T-helper 2 cell treated with Interferon-gamma antibody and Interleukin-4, amounts not matched to agents 100 ng/mL and 5 ng/mL, for 36 hours (primary cell): ENCODE measurements around the gene MISP. TPM values are rescaled to one million over a fixed set of nuclear protein-coding genes. Genes with fewer than 3 reads are reported as not detected.

ENCODE experiments used
- intact Hi-C: fragments of 100-400 bp; cut with micrococcal nuclease; formaldehyde crosslinking; loops from one replicate; pipeline ENCODE4 v1.15.1; 2023
- total RNA-seq: library from RNA; stranded (reverse); gene quantifications from 2 replicates; pipeline ENCODE4 v1.2.3, GENCODE V29; 2022

MISP gene
- total RNA-seq, 1 donor from 2014 or later = not detected

DNA sequence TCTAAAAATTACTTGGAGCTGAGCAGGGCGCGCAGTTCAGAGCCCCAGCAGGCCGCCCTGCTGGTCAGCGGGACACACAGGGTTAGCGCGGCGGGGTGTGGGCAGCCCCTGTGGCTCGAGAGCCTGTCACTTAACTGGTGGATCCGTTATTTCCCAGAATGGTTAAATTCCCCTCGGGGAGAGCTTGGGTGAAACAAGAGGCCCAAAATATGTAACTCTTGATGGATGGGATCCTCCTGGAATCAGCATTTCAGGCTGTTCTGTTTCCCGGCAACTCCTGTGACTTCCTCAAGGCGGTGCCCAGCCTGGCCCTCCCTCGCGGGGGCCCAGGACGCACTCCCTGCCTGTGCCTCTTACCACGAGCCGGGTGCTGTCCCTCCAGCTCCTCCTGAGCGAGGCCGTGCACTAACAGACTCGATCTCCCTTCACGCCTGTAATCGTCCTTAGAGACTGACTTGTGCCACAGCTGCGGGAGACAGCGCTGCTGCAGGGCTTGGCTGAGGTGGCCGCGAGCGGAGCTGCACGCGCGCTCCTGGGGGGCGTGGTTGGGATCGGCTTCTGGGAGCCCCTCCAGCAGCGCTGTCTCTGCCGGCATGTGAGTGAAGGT lies 56.0 kb downstream of the MISP start:
- intact Hi-C loops = no loop called here

DNA sequence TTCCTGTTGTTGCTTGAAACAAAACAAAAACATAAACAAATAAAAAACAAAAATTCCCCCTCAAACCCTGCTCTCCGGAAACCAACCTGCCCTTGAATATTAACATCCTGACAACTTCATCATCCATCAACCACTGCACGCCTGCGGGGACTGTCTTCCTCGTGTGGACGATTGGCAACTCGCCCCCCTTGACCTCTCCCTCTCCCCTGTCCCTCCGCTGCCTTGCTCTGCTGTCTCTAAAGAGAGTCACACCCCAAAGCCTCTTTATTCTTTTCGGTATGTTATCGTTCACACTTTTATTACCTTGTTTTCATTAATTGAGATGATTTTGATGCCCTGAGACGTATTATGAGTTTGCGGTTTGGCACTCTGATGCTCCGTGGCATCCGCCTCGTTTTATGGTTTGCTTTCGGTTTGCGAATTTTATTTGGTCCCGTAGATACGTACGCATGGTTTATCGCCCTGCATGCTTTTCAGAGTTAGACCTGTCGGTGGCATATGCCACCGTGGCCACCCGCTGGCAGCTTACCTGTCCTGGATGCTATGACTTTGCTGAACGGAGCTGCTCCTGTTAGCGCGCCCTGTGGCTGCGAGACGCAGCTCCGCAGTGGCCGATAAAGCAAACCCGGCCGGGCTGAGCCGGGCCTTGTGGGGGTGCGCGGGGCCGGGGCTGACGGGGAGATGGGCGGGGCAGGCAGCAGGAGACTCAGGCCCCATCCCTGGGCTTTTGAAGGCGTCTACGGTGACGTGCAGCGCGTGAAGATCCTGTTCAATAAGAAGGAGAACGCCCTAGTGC lies 56.9 kb downstream of the MISP start:
- intact Hi-C loops = no loop called here

DNA sequence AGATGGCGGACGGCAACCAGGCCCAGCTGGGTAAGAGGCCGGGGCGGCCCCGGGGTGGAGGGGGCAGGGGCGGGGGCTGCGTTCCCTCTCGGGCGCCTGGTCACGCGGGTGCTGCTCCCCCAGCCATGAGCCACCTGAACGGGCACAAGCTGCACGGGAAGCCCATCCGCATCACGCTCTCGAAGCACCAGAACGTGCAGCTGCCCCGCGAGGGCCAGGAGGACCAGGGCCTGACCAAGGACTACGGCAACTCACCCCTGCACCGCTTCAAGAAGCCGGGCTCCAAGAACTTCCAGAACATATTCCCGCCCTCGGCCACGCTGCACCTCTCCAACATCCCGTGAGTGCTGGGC lies 57.5 kb downstream of the MISP start:
- intact Hi-C loops = no loop called here

DNA sequence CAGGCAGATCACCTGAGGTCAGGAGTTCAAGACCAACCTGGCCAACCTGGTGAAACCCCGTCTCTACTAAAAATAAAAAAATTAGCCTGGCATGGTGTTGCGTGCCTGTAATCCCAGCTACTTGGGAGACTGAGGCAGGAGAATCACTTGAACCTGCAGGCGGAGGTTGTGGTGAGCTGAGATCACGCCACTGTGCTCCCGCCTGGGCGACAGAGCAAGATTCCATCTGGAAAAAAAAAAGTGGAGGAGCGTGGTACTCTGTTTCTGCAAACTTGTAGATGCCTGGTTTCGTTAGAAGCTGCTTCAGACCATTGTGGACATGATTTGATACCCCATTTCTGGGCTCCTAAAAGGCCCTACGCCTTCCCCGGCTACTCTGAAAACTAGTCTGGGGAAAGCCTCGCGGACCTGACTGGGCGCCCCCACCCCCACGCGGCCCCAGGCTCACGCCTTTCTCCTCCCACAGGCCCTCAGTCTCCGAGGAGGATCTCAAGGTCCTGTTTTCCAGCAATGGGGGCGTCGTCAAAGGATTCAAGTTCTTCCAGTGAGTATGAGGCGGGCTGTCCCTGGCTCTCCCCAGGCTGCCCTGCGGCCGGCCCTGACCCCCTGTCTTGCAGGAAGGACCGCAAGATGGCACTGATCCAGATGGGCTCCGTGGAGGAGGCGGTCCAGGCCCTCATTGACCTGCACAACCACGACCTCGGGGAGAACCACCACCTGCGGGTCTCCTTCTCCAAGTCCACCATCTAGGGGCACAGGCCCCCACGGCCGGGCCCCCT lies 59.4 kb downstream of the MISP start:
- intact Hi-C loops = no loop called here

DNA sequence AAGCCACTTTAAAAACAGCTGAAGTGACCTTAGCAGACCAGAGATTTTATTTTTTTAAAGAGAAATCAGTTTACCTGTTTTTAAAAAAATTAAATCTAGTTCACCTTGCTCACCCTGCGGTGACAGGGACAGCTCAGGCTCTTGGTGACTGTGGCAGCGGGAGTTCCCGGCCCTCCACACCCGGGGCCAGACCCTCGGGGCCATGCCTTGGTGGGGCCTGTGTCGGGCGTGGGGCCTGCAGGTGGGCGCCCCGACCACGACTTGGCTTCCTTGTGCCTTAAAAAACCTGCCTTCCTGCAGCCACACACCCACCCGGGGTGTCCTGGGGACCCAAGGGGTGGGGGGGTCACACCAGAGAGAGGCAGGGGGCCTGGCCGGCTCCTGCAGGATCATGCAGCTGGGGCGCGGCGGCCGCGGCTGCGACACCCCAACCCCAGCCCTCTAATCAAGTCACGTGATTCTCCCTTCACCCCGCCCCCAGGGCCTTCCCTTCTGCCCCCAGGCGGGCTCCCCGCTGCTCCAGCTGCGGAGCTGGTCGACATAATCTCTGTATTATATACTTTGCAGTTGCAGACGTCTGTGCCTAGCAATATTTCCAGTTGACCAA lies 60.1 kb downstream of the MISP start:
- intact Hi-C loops = no loop called here

DNA sequence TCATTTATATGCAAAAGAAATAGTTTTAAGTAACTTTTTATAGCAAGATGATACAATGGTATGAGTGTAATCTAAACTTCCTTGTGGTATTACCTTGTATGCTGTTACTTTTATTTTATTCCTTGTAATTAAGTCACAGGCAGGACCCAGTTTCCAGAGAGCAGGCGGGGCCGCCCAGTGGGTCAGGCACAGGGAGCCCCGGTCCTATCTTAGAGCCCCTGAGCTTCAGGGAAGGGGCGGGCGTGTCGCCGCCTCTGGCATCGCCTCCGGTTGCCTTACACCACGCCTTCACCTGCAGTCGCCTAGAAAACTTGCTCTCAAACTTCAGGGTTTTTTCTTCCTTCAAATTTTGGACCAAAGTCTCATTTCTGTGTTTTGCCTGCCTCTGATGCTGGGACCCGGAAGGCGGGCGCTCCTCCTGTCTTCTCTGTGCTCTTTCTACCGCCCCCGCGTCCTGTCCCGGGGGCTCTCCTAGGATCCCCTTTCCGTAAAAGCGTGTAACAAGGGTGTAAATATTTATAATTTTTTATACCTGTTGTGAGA lies 60.7 kb downstream of the MISP start:
- intact Hi-C loops = no loop called here

DNA sequence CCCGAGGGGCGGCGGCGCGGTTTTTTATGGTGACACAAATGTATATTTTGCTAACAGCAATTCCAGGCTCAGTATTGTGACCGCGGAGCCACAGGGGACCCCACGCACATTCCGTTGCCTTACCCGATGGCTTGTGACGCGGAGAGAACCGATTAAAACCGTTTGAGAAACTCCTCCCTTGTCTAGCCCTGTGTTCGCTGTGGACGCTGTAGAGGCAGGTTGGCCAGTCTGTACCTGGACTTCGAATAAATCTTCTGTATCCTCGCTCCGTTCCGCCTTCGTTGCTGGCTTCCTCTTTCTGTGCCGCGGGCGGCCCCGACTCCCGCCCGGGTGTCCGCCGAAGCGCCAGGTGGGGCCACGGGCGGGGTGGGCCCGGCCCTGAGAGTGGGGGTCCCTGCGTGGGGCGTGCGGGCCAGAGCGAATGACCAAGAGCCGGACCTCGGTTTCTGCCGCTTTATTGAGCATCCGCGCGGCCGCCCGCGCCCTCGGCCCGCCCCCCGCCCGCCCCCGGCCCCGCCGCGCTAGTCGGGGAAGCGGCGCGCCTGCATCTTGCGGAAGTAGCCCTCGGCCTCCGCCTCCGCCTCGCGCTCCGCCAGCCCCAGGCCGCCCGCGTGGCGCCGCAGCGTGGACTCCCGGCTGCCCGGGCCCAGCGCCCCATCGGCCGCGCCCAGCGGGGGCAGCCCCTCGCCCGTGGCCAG lies 61.3 kb downstream of the MISP start:
- intact Hi-C loops = no loop called here

DNA sequence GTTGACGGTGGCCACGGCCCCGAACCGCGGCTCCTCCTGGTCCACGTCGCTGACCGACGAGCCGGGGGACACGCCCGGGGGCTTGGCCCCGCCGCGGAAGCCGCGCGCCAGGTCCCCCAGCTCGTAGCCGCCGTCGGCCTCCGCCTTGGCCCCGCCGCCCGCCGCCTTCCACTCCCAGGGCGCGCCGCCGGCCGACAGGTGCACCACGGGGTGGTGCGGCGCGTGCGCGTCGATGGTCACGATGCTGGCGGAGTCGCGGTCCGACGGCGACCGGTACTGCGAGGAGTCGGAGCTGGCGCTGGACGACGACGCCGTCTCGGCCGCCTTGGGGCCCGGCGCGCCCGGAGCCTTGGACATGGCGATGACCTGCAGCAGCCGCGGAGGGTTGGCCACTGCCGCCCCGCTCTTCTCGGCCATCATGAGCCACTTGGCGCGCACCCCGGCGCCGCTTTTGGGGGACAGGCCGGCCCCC lies 61.9 kb downstream of the MISP start:
- intact Hi-C loops = no loop called here

DNA sequence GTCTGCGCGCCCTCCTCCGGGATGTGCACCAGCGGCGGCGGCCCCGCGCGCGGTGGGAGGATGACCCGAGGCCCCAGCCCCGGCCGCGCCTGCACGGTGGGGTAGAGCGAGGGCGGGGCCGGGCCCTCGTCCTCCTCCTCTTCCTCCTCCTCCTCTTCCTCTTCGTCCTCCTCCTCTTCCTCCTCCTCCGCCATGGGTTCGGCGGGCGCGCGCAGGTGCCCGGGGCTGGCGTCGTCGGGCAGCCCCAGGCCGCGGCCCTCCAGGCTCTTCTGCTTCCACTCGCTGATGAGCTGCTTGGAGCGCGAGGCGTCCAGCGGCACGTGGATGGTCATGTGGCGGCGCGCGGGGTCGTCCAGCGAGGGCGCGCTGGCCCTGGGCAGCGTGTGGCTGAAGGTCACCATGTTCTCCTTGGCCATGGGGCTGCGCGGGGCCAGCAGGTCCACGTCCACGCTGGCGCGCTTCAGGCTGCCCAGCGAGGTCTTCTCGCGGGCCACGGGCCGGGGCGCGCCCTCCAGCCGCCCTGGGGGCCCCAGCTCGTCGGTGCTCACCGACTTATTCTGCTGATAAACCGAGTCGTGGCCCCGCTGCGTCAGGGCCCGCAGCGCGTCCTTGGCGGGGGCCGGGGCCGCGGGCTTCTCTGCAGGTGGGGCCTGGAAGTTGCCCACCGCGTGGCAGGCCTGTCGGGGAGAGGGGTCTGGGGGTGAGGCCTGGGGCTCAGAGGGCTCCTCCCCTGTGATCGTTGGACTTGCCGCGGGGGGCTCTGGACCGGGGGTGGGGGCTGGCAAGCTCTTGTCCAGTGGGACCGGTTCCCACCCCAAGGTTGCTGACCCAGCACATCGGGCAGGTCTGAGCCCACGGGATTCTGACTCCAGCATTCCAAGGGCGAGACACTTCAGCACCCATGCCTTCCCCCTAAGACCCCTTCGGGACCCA lies 62.6 kb downstream of the MISP start:
- intact Hi-C loops = no loop called here

Other genes starting within 250 kb of the MISP start
- gene TPGS1, start 243.6 kb upstream of the MISP start, total RNA-seq = 20.0 and 21.8 TPM in 2 replicates
- gene CDC34, start 219.4 kb upstream of the MISP start, total RNA-seq = 39.8 and 43.5 TPM in 2 replicates
- gene GZMM, start 207.1 kb upstream of the MISP start, total RNA-seq = 44.5 and 48.2 TPM in 2 replicates
- gene BSG, start 178.5 kb upstream of the MISP start, total RNA-seq = 226 and 237 TPM in 2 replicates
- 1.5 and 1.9 TPM in 2 replicates for gene HCN2, start 161.2 kb upstream of the MISP start, total RNA-seq
- 50.6 and 53.9 TPM in 2 replicates for gene POLRMT, start 117.6 kb upstream of the MISP start, total RNA-seq
- gene FGF22, start 111.2 kb upstream of the MISP start, total RNA-seq = not detected in 2 replicates
- gene RNF126, start 87.9 kb upstream of the MISP start, total RNA-seq = 74.1 and 80.9 TPM in 2 replicates
- 2.5 and 3.3 TPM in 2 replicates for gene FSTL3, start 74.7 kb upstream of the MISP start, total RNA-seq
- gene PRSS57, start 55.7 kb upstream of the MISP start, total RNA-seq = not detected in 2 replicates
- not detected in 2 replicates for gene PALM, start 42.2 kb upstream of the MISP start, total RNA-seq
- gene PTBP1, start 46.3 kb downstream of the MISP start, total RNA-seq = 616 and 655 TPM in 2 replicates
- gene PLPPR3, start 70.8 kb downstream of the MISP start, total RNA-seq = not detected in 2 replicates
- not detected in 2 replicates for gene AZU1, start 76.7 kb downstream of the MISP start, total RNA-seq
- not detected in 2 replicates for gene PRTN3, start 89.9 kb downstream of the MISP start, total RNA-seq
- not detected in 2 replicates for gene ELANE, start 101.2 kb downstream of the MISP start, total RNA-seq
- gene CFD, start 108.6 kb downstream of the MISP start, total RNA-seq = 2.3 and 2.5 TPM in 2 replicates
- 62.2 and 66.7 TPM in 2 replicates for gene MED16, start 142.1 kb downstream of the MISP start, total RNA-seq
- gene RNU6-9, start 142.4 kb downstream of the MISP start, total RNA-seq = not detected in 2 replicates
- gene R3HDM4, start 162.1 kb downstream of the MISP start, total RNA-seq = 90.7 and 96.4 TPM in 2 replicates
- 1.7 and 1.9 TPM in 2 replicates for gene KISS1R, start 166.2 kb downstream of the MISP start, total RNA-seq
- 22.8 and 26.8 TPM in 2 replicates for gene ARID3A, start 174.9 kb downstream of the MISP start, total RNA-seq
- 57.2 and 61.8 TPM in 2 replicates for gene WDR18, start 233.2 kb downstream of the MISP start, total RNA-seq
- not detected in 2 replicates for gene GRIN3B, start 249.3 kb downstream of the MISP start, total RNA-seq